H1 (cell line): Measurements from ENCODE around the gene MORC2. TPM values are rescaled to one million over a fixed set of nuclear protein-coding genes. Genes with fewer than 3 reads are reported as not detected.

Experiments used
- CREB1 ChIP-seq: IDR thresholded peaks from 2 replicates; pipeline ENCODE4 v1.6.1; 2012; ENCODE audit warnings: inconsistent platforms
- JUND ChIP-seq: IDR thresholded peaks from 2 replicates; pipeline ENCODE4 v1.6.1; 2011; ENCODE audit warnings: mild to moderate bottlenecking, improper control_type of control experiment, low read length
- KDM1A ChIP-seq: fragments of 200-600, 300-600 bp; sonication (generic); IDR thresholded peaks from 2 replicates; pipeline ENCODE4 v1.7.1; 2016; ENCODE audit warnings: mild to moderate bottlenecking, low read length, borderline replicate concordance
- SIN3A ChIP-seq, 2 experiments: IDR thresholded peaks in 1 of 2; conservative IDR thresholded peaks in 1 of 2; 2 replicates each; pipeline ENCODE4 v1.6.1; 2011 to 2012; ENCODE audit warnings: low read length in 2 of 2, improper control_type of control experiment in 1 of 2, low read depth in 1 of 2, mild to moderate bottlenecking in 1 of 2
- SP1 ChIP-seq: IDR thresholded peaks from 2 replicates; pipeline ENCODE4 v1.6.1; 2011; ENCODE audit warnings: low read depth, low read length
- TAF7 ChIP-seq: optimal IDR thresholded peaks from 2 replicates; pipeline ENCODE3; 2011; ENCODE audit warnings: low read depth, mild to moderate bottlenecking, inconsistent platforms, low read length, moderate library complexity, borderline replicate concordance
- ZNF274 ChIP-seq: IDR thresholded peaks from 2 replicates; pipeline ENCODE4 v1.7.0; 2012; ENCODE audit warnings: low read length, borderline replicate concordance; ENCODE audit errors: extremely low read depth
- polyA plus RNA-seq, 7 experiments: library from polyadenylated mRNA; depleted of rRNA in 3 of 7; stranded (reverse) in 5 of 7; unstranded in 2 of 7; fragments of >200 nt in 5 of 7; fragments of 200-250 nt in 2 of 7; gene quantifications; 1 replicate in 5 of 7; 2 replicates in 1 of 7; 4 replicates in 1 of 7; pipeline versions ENCODE4 v1.2.1 to v1.2.3, GENCODE V29; 2011 to 2013; ENCODE audit warnings: missing spikeins in 2 of 7, mixed read lengths in 2 of 7
- total RNA-seq: library from RNA; stranded (reverse); fragmentation: NEBNext Ultra II Directional; extraction: Animal tissue kit (Norgen Biotek cat#: 25700); gene quantifications from 2 replicates; pipeline ENCODE4 v1.2.1, GENCODE V29; 2021
- TF ChIP-seq, protein P1 (sequence below): fragments of 300-600 bp; sonication (generic); IDR thresholded peaks from 2 replicates; pipeline ENCODE4 v1.7.1; 2012; ENCODE audit warnings: low read length, moderate library complexity, mild to moderate bottlenecking, inconsistent platforms; ENCODE audit not compliant: insufficient replicate concordance
- TF ChIP-seq, protein P2 (sequence below): IDR thresholded peaks from 2 replicates; pipeline ENCODE4 v1.6.1; 2012; ENCODE audit warnings: low read length, inconsistent platforms

Gene MORC2
- total and polyA plus RNA-seq, 2 of the 8 experiments (the other 6 are each of a cell fraction or from before 2014, with no cell fraction given): 15.4 to 68.0 TPM

DNA sequence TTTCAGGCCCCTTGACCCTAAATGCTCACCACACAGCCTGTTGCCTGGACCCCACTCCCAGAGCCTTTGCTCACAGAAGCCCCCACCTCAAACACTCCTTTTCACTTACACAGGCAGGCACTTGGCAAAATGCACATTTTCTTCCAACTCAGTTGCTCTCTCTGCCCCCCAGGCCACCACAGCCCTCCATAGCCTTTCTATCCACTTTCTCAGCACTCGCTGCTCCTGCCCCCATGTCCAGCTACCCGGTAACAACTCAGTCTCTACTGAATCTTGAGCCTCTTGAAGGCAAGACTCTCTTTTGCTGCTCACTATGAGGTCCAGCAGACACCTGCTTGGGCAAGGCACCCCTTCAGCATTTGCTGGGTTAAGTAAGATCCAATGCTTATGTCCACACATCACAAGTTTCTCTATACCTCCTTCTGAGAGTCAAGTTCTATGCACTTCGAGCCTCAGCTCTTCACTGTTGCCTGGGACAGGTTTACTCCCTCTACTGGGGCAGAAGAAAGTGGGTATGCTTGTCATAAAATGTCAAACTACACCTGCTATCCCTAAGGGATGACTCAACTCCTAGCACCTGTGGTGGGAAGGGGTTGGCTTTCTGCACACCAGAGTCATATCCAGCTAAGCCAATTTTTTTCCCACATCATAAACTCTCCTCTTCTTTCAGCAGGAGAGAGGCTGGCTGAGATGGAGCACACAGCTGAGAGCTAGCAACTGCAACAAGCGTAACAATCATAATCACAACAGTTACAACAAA is 36.9 kb downstream of the MORC2 start (continued):
- TF ChIP-seq, protein P1, sequence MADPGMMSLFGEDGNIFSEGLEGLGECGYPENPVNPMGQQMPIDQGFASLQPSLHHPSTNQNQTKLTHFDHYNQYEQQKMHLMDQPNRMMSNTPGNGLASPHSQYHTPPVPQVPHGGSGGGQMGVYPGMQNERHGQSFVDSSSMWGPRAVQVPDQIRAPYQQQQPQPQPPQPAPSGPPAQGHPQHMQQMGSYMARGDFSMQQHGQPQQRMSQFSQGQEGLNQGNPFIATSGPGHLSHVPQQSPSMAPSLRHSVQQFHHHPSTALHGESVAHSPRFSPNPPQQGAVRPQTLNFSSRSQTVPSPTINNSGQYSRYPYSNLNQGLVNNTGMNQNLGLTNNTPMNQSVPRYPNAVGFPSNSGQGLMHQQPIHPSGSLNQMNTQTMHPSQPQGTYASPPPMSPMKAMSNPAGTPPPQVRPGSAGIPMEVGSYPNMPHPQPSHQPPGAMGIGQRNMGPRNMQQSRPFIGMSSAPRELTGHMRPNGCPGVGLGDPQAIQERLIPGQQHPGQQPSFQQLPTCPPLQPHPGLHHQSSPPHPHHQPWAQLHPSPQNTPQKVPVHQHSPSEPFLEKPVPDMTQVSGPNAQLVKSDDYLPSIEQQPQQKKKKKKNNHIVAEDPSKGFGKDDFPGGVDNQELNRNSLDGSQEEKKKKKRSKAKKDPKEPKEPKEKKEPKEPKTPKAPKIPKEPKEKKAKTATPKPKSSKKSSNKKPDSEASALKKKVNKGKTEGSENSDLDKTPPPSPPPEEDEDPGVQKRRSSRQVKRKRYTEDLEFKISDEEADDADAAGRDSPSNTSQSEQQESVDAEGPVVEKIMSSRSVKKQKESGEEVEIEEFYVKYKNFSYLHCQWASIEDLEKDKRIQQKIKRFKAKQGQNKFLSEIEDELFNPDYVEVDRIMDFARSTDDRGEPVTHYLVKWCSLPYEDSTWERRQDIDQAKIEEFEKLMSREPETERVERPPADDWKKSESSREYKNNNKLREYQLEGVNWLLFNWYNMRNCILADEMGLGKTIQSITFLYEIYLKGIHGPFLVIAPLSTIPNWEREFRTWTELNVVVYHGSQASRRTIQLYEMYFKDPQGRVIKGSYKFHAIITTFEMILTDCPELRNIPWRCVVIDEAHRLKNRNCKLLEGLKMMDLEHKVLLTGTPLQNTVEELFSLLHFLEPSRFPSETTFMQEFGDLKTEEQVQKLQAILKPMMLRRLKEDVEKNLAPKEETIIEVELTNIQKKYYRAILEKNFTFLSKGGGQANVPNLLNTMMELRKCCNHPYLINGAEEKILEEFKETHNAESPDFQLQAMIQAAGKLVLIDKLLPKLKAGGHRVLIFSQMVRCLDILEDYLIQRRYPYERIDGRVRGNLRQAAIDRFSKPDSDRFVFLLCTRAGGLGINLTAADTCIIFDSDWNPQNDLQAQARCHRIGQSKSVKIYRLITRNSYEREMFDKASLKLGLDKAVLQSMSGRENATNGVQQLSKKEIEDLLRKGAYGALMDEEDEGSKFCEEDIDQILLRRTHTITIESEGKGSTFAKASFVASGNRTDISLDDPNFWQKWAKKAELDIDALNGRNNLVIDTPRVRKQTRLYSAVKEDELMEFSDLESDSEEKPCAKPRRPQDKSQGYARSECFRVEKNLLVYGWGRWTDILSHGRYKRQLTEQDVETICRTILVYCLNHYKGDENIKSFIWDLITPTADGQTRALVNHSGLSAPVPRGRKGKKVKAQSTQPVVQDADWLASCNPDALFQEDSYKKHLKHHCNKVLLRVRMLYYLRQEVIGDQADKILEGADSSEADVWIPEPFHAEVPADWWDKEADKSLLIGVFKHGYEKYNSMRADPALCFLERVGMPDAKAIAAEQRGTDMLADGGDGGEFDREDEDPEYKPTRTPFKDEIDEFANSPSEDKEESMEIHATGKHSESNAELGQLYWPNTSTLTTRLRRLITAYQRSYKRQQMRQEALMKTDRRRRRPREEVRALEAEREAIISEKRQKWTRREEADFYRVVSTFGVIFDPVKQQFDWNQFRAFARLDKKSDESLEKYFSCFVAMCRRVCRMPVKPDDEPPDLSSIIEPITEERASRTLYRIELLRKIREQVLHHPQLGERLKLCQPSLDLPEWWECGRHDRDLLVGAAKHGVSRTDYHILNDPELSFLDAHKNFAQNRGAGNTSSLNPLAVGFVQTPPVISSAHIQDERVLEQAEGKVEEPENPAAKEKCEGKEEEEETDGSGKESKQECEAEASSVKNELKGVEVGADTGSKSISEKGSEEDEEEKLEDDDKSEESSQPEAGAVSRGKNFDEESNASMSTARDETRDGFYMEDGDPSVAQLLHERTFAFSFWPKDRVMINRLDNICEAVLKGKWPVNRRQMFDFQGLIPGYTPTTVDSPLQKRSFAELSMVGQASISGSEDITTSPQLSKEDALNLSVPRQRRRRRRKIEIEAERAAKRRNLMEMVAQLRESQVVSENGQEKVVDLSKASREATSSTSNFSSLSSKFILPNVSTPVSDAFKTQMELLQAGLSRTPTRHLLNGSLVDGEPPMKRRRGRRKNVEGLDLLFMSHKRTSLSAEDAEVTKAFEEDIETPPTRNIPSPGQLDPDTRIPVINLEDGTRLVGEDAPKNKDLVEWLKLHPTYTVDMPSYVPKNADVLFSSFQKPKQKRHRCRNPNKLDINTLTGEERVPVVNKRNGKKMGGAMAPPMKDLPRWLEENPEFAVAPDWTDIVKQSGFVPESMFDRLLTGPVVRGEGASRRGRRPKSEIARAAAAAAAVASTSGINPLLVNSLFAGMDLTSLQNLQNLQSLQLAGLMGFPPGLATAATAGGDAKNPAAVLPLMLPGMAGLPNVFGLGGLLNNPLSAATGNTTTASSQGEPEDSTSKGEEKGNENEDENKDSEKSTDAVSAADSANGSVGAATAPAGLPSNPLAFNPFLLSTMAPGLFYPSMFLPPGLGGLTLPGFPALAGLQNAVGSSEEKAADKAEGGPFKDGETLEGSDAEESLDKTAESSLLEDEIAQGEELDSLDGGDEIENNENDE: no peak
- TF ChIP-seq ZNF274: no peak
- TF ChIP-seq, protein P2, sequence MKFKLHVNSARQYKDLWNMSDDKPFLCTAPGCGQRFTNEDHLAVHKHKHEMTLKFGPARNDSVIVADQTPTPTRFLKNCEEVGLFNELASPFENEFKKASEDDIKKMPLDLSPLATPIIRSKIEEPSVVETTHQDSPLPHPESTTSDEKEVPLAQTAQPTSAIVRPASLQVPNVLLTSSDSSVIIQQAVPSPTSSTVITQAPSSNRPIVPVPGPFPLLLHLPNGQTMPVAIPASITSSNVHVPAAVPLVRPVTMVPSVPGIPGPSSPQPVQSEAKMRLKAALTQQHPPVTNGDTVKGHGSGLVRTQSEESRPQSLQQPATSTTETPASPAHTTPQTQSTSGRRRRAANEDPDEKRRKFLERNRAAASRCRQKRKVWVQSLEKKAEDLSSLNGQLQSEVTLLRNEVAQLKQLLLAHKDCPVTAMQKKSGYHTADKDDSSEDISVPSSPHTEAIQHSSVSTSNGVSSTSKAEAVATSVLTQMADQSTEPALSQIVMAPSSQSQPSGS: no peak
- TF ChIP-seq CREB1: no peak
- TF ChIP-seq KDM1A: no peak
- no peak for TF ChIP-seq SP1
- no peak for TF ChIP-seq TAF7
- TF ChIP-seq JUND: no peak
- no peak for TF ChIP-seq SIN3A (conservative IDR thresholded peaks at IDR 0.05 in 1 of 2, IDR thresholded peaks at IDR 0.05 in 1 of 2; ENCODE audit: low read depth in 1 of 2, low read length in 2 of 2)
